NCI-H2171 treated with DMSO at 0.1 percent for 48 hours (cell line): ENCODE results near the gene PCBP3.
"Not testable (repeated sequence)": the region's sequence is repeated elsewhere in the genome, so short reads cannot be mapped to it uniquely, and the experiment has no call there.

Experiments used
- DNase-seq: peaks from one replicate; lab custom pipeline; 2025; lab: John Stamatoyannopoulos, UW

PCBP3 gene

GRCh38 chr21:45678790-45679189 is 35.3 kb downstream of the PCBP3 start:
- not testable (repeated sequence) for DNase-seq

DNA sequence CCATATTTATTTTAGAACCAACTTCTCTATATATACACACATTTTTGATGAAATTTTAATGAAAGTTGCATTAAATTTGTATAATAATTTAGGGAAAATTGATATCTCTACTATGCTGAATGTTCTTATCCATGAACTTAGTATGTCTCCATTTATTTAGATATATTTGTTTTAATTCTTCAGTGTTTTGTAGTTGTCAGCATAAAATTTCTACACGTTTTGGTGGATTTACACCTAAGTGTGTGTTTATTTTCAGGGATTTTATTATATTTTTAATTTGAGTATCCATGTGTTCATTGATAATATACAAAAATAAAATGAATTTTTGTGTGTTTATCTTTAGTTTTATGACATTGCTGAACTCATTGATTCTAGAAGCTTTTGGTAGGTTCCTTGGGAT is 36.7 kb downstream of the PCBP3 start:
- no peak for DNase-seq

GRCh38 chr21:45695086-45695485 is 51.6 kb downstream of the PCBP3 start:
- DNase-seq: no peak

DNA sequence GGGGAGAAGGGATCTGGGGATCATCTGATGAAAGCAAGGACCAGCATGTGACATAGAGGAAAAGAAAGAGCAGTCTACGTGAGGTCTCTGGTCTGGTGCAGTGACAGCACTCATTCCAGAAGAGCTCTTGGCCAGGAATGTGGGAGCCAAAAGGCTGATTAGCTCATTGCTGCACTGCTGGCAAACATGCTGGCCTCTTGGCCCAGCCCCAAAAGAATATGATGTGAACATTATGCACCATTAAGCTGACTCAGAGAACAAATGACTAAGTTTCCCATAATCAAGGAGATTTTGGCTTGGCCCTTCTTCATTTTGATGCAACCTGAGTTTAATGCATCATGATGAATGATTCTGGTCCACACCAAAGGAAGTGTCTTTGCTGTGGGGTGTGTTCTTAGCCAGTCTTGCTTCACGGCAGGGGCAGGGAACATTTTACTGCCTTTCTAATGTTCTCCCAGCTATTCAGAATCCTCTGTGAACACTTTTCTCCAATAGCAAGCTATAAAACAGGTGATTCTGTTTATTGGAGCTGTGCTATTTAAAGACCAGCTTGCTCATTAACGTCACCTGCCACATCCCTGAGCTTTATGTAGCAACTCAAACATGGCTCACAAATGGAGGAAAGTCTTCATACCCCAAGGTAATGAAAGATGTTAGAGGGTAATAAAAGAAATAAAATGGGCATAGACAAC is 55.1 kb downstream of the PCBP3 start:
- no peak for DNase-seq

GRCh38 chr21:45699251-45699942 is 55.9 kb downstream of the PCBP3 start:
- DNase-seq: no peak

GRCh38 chr21:45699966-45700365 is 56.4 kb downstream of the PCBP3 start:
- DNase-seq: no peak

DNA sequence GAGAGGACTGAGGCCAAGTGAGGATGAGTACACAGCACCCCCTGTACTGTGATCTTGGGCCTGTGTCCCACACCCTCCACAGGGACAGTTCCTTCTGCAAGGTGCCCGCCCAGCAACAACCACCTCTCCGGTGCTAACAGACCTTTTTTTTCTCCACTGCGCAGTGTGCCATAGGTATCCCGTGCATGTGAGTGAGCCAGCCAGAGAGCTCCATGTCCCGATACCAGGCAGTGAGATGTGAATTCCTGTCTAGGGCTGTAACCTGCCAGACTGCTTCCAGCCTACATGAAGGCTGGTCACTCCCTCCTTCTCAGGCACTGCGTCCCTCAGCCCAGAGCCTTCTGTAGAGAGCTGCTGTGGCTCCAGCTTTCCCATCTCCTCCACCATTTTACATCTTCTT is 56.9 kb downstream of the PCBP3 start:
- no peak for DNase-seq

GRCh38 chr21:45704311-45705108 is 61.0 kb downstream of the PCBP3 start:
- no peak for DNase-seq

DNA sequence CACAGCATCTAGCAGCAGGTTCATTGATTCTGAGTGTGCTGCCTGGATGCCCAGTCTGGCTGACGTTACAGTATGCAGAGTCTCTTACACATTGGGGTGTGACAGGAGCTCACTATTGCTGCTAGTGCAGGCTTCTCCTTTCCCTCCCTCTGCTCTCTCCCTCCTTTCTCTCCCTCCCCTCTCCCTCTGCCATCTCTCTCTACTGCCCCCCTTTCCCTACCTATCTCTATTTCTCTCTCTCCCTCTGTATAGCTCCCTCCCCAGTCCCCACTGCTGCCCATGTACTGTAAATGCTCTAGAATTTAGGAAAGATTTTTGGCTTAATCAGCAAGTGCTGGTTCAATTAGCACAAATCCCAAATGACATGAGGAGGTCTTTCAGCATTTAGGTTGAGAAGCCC is 62.8 kb downstream of the PCBP3 start:
- DNase-seq: no peak

GRCh38 chr21:45709173-45709572 is 65.6 kb downstream of the PCBP3 start:
- no peak for DNase-seq

DNA sequence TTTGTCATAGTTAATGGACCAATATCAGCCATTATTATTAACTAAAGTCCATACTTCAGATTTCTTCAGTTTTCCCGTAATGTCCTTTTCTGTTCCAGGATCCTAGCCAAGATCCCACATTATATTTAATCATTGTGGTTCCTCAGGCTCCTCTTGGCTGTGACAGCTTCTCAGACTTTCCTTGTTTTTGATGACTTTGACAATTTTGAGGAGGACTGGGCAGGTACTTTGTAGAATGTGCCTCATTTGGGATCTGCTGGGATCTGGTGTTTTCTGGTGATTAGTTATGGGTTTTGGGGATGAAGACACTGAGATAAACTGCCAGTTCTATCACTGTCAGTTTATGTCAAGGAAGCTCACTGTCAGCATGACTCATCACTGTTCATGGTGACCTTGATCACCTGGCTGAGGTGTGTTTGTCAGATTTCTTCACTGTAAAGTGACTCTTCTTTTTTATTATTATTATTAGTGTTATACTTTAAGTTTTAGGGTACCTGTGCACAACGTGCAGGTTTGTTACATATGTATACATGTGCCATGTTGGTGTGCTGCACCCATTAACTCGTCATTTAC is 66.3 kb downstream of the PCBP3 start:
- DNase-seq: no peak

GRCh38 chr21:45710306-45710705 is 66.8 kb downstream of the PCBP3 start:
- DNase-seq: not testable (repeated sequence)

- no peak for DNase-seq
These were observed 70.1 kb downstream of the PCBP3 start for GRCh38 chr21:45713613-45714012.

DNA sequence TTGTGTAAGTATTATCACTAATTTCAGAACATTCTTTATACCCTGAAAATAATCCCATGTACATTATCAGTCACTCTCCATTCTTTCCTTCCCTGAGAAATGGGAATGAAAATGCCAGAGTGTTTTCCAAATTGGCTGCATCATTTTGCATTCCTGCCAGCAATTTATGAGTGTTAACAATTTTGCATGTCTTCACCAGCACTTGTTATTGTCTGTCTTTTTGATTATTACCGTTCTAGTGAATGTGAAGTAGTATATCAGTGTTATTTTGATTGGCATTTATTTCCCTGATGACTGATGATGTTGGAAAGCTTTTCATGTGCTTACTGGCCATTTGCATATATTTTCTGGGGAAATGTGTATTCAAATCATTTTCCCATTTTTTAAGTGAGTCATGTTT is 71.9 kb downstream of the PCBP3 start:
- DNase-seq: no peak

GRCh38 chr21:45718413-45718812 is 74.9 kb downstream of the PCBP3 start:
- no peak for DNase-seq

GRCh38 chr21:45719177-45719802 is 75.8 kb downstream of the PCBP3 start:
- DNase-seq: no peak

GRCh38 chr21:45720204-45720603 is 76.7 kb downstream of the PCBP3 start:
- not testable (repeated sequence) for DNase-seq

DNA sequence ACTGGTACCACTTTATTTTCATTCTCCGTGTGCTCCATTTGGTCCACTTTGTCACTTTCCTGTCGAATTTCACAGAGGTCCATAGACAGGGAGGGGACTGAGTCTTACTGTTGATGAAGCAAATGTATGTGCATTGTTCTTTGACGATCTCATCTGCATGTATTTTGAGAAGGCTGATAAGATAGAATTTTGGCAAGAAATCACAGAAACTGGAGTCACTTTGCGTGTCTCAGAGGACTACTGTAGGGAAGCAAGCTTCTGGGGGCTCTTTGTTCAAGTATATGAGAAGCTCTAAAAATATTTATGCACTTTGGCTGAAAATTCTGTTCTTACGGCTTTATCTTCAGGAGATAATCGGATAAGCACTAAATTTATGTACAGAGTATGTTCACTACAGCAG is 78.1 kb downstream of the PCBP3 start:
- no peak for DNase-seq

DNA sequence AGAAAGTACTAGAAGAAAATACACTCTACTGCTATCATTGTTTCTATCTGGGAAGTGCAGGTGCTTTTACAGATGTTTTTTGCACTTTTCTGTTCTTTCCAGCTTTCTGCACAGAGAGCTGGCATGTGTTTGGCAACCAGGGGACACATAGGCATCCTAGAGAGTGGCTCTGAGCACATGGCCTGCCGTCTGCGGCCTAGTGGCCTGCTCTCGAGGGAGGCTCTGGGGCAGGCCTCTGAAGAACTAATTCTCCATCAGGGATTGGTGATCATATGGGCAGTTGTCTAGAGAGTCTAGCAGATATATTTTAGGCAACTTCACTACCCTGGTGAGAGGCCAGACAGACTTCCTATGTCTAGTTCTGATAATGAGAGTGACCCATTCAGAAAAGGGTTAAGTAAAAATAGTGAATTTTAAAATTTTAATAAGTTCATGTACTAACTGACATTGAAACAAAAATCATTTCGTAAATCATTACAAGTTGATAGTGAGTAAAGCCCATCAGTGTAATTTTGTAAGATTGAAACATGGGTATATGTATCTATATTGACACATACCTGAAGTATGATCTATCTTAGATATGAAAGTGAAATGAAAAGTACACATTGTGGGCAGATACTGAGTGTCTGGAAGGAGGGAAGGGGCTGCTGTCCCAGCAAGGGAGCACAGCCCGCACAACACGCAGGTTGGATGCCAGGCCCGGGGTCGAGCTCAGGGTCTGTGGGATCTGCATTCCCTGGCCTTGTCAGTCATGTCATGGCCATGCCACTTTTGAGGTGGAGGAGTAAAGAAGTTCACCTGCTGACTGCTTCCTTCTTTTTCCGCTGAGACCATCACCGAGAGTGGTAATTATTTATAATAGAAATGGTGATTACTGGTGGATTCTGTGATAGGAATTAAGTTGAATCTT is 79.8 kb downstream of the PCBP3 start:
- DNase-seq: no peak

- DNase-seq: peak; percentile 50
These were observed 80.9 kb downstream of the PCBP3 start for GRCh38 chr21:45724345-45724961.
